Erythroblast (primary cell): Measurements from ENCODE around the gene UBXN11.

Experiments used
- GATA1 ChIP-seq: IDR thresholded peaks from 2 replicates; pipeline ENCODE4 v1.6.1; 2011; ENCODE audit warnings: low read depth, mild to moderate bottlenecking, control low read depth, low read length, moderate library complexity
- POLR2A ChIP-seq: IDR thresholded peaks from 2 replicates; pipeline ENCODE4 v1.6.1; 2011; ENCODE audit warnings: mild to moderate bottlenecking, low read length

- TF ChIP-seq POLR2A, result no peak
- no peak for TF ChIP-seq GATA1
Observed at GRCh38 chr1:26330276-26330675, 23.8 kb upstream of the UBXN11 start.
